Ecto neural progenitor cell (in vitro differentiated cells): Measurements from ENCODE around the gene TP53TG3E.
A peak's percentile ranks its signal among the peaks of the same experiment; 100 is the strongest.
"Not testable (repeated sequence)": the region's sequence is repeated elsewhere in the genome, so short reads cannot be mapped to it uniquely, and the experiment has no call there.

Experiments used
- DNase-seq: peaks from one replicate; pipeline ENCODE4 v3.0.0-alpha.2; 2018; ENCODE audit warnings: low spot score

TP53TG3E gene

GRCh38 chr16:33304006-33304405, at the start of gene TP53TG3E:
Gene TP53TG3E, plus strand, starts transcription at chr16:33304306. Its CDS starts 68 bp downstream, at chr16:33304374.
- DNase-seq: not testable (repeated sequence)

GRCh38 chr16:33336226-33337012, 32.3 kb downstream of the TP53TG3E start:
- peak; percentile 56 for DNase-seq

GRCh38 chr16:33337627-33338542, 33.8 kb downstream of the TP53TG3E start:
- peak; percentile 52 for DNase-seq

GRCh38 chr16:33338543-33338951, 34.4 kb downstream of the TP53TG3E start:
- DNase-seq: not testable (repeated sequence)

GRCh38 chr16:33339093-33340061, 35.3 kb downstream of the TP53TG3E start:
- DNase-seq: peak; percentile 58
